Astrocyte (in vitro differentiated cells and primary cell): ENCODE results near the gene ATP2B2.

Experiments used
- CTCF ChIP-seq: IDR thresholded peaks from 2 replicates; pipeline ENCODE4 v1.5.1; 2011; ENCODE audit warnings: low read depth, mild to moderate bottlenecking, inconsistent platforms, low read length, moderate library complexity; ENCODE audit not compliant: insufficient read depth
- EZH2 ChIP-seq: IDR thresholded peaks from 2 replicates; pipeline ENCODE4 v1.6.1; 2012; ENCODE audit warnings: mild to moderate bottlenecking, low read length, inconsistent platforms; ENCODE audit not compliant: insufficient read depth

GRCh38 chr3:10381336-10381735, 124.0 kb downstream of the ATP2B2 start:
- TF ChIP-seq CTCF (no peak), EZH2 (no peak)
